T-cell (primary cell): ENCODE results near the gene C21orf58. TPM values are rescaled to one million over a fixed set of nuclear protein-coding genes. Genes with fewer than 3 reads are reported as not detected.

Experiments
- ATAC-seq, 4 experiments: fragments of 200-7000 bp in 3 of 4; fragments of 150-1000 bp in 1 of 4; cut with Tn5 transposase; replicated peaks in 1 of 4; 1 replicate in 3 of 4; 2 replicates in 1 of 4; pipeline ENCODE4 v1.10.0; 2021; ENCODE audit warnings: moderate library complexity in 3 of 4, mild to moderate bottlenecking in 2 of 4, moderate number of reproducible peaks in 1 of 4
- CTCF ChIA-PET, 2 donors: fragments of 300-600 bp; sonication (Branson Sonifier 250); formaldehyde crosslinking; loops; one replicate each; lab custom pipeline; 2022; ENCODE audit warnings: antibody characterized with exemption in 2 of 2; lab: Charles Lee
- POLR2A ChIA-PET, 2 donors: fragments of 300-600 bp; sonication (Branson Sonifier 250); formaldehyde crosslinking; loops; one replicate each; lab custom pipeline; 2022; ENCODE audit warnings: antibody characterized with exemption in 2 of 2; lab: Charles Lee
- DNase-seq, 35 experiments: peaks; one replicate each; pipeline versions ENCODE4 v3.0.0 to v3.0.0-alpha.2; 2013 to 2023
- H3K27ac ChIP-seq: one replicate; pipeline ENCODE4 v1.5.1; 2013; ENCODE audit warnings: low read length
- H3K27me3 ChIP-seq, 2 experiments: replicated peaks in 1 of 2; 1 replicate in 1 of 2; 2 replicates in 1 of 2; pipeline versions ENCODE4 v1.6.1 to v1.7.0; 2013; ENCODE audit warnings: low read length in 1 of 2, mixed read lengths in 1 of 2; ENCODE audit not compliant: control insufficient read depth in 2 of 2, insufficient read depth in 2 of 2; ENCODE audit errors: extremely low read depth in 1 of 2
- H3K36me3 ChIP-seq, 2 donors: 1 replicate in 1 of 2; 2 replicates in 1 of 2; pipeline versions ENCODE4 v1.6.1 to v1.7.0; 2013; ENCODE audit warnings: low read length in 1 of 2; ENCODE audit not compliant: control insufficient read depth in 2 of 2, insufficient read depth in 1 of 2; ENCODE audit errors: extremely low read depth in 1 of 2
- H3K4me1 ChIP-seq, 2 experiments: 1 replicate in 1 of 2; 2 replicates in 1 of 2; pipeline versions ENCODE4 v1.6.1 to v1.7.0; 2013; ENCODE audit warnings: low read length in 2 of 2, mixed read lengths in 1 of 2; ENCODE audit not compliant: insufficient read depth in 2 of 2, control insufficient read depth in 1 of 2; ENCODE audit errors: extremely low read depth in 1 of 2
- H3K4me3 ChIP-seq, 2 donors: 1 replicate in 1 of 2; 2 replicates in 1 of 2; pipeline versions ENCODE4 v1.5.1 to v1.7.0; 2013; ENCODE audit warnings: mild to moderate bottlenecking in 2 of 2, low read length in 1 of 2, moderate library complexity in 1 of 2; ENCODE audit not compliant: control insufficient read depth in 1 of 2; ENCODE audit errors: extremely low read depth in 1 of 2
- H3K9me3 ChIP-seq: 2 replicates; pipeline ENCODE4 v1.7.0; 2013
- H3K27ac Mint-ChIP-seq, 2 donors: one replicate each; pipeline ENCODE4 v1.8.0; 2020 to 2021; ENCODE audit warnings: mild to moderate bottlenecking in 2 of 2, mixed read lengths in 2 of 2
- H3K27me3 Mint-ChIP-seq, 2 donors: one replicate each; pipeline ENCODE4 v1.8.0; 2021 to 2022; ENCODE audit warnings: mixed read lengths in 2 of 2
- H3K36me3 Mint-ChIP-seq: one replicate; pipeline ENCODE4 v1.8.0; 2021; ENCODE audit warnings: mixed read lengths
- H3K4me1 Mint-ChIP-seq, 3 donors: one replicate each; pipeline ENCODE4 v1.8.0; 2020 to 2022; ENCODE audit warnings: mixed read lengths in 3 of 3, mild to moderate bottlenecking in 1 of 3
- H3K4me3 Mint-ChIP-seq, 3 donors: one replicate each; pipeline ENCODE4 v1.8.0; 2020 to 2022; ENCODE audit warnings: mild to moderate bottlenecking in 3 of 3, mixed read lengths in 3 of 3, moderate library complexity in 3 of 3
- H3K9me3 Mint-ChIP-seq, 3 donors: one replicate each; pipeline ENCODE4 v1.8.0; 2020 to 2022; ENCODE audit warnings: mixed read lengths in 3 of 3
- WGBS: methylation state at CpG from one replicate; pipeline ENCODE4 v1.1.5; 2013; ENCODE audit warnings: missing lambda C conversion rate; ENCODE audit not compliant: insufficient coverage; 5-methylcytosine and 5-hydroxymethylcytosine counted together
- total RNA-seq, 35 experiments: library from RNA in 6 of 35; stranded (reverse) in 6 of 35; fragments of 120-200 nt in 1 of 35; gene quantifications; one replicate each; pipeline versions ENCODE4 v1.2.1 to v1.2.4 and lab custom pipeline; 2013 to 2026

The C21orf58 gene
- total RNA-seq, 5 donors from 2014 or later (not counting 1 experiment from before 2014, with no cell fraction given), result 3.9 to 9.2 (median 8.3) TPM

DNA sequence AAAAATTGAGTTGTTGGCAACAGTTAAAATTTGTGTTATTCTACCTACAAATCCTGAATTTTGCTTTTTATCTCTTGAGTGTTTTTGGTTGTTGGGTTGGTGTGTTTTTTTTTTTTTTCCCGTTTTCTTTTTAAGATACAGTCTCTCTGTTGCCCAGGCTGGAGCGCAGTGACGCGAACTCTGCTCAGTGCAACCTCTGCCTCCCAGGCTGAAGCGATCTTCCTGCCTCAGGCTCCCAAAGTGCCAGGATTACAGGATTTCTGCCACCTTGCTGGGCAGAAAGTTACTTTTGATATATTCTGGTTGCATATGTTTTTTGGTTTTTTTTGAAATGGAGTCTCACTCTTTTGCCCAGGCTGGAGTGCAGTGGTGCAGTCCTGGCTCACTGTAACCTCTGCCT is 4.5 kb upstream of the C21orf58 start:
- Histone ChIP-seq H3K27me3 (no peaks in the 10 kb centered on the region), H3K36me3 (peaks cover 2 to 30% of the 10 kb centered on the region in 2 donors), H3K27ac (no peak overlapping the region), H3K4me3 (no peak overlapping the region), H3K9me3 (no peaks in the 10 kb centered on the region), H3K4me1 (peaks cover 6 to 13% of the 10 kb centered on the region in 2 experiments)
- no peak overlapping the region for H3K27ac Mint-ChIP-seq
- peaks cover 16% of the 10 kb centered on the region for H3K36me3 Mint-ChIP-seq
- no peaks in the 10 kb centered on the region for H3K9me3 Mint-ChIP-seq
- ATAC-seq, result no peak
- ChIA-PET CTCF (no interaction called here), POLR2A (no interaction called here)
- no peak overlapping the region for H3K4me3 Mint-ChIP-seq
- peaks cover 13 to 17% (median 14%) of the 10 kb centered on the region in 3 donors for H3K4me1 Mint-ChIP-seq
- 100% methylated on average over 1 of the region's 5 CpGs for WGBS
- DNase-seq, result no peak
- H3K27me3 Mint-ChIP-seq, result no peaks in the 10 kb centered on the region

DNA sequence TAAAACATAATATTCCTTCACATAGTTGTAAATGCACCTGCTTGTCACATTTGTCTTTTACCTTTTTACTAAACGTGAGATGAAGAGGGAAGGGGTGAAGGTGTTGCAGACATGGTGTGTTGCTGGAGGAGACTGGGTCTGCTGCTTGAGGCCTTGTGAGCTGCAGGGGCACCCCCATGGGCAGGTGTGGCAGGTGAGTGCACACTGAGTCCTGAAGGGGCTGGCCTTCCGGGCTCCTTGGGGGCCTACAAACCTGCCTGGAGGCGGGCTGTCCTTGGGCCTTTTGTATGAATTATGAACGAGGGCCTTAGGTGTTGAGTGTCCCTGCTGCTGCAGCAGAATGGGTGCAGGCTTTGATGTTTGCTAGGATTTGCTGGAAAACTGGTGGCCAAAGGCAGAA is 4.0 kb upstream of the C21orf58 start:
- Mint-ChIP-seq H3K9me3 (no peaks in the 10 kb centered on the region), H3K27ac (no peak overlapping the region), H3K4me3 (no peak overlapping the region), H3K27me3 (no peaks in the 10 kb centered on the region), H3K4me1 (peaks cover 17 to 21% (median 19%) of the 10 kb centered on the region in 3 donors), H3K36me3 (peaks cover 16% of the 10 kb centered on the region)
- ChIA-PET POLR2A (no interaction called here), CTCF (no interaction called here)
- H3K36me3 ChIP-seq, result peaks cover 2 to 30% of the 10 kb centered on the region in 2 donors
- peaks cover 8 to 18% of the 10 kb centered on the region in 2 experiments for H3K4me1 ChIP-seq
- H3K9me3 ChIP-seq, result no peaks in the 10 kb centered on the region
- WGBS, result 97% methylated on average over 3 of the region's 4 CpGs
- ATAC-seq (no peak), DNase-seq (no peak)
- no peak overlapping the region for H3K27ac ChIP-seq
- no peak overlapping the region for H3K4me3 ChIP-seq
- H3K27me3 ChIP-seq, result no peaks in the 10 kb centered on the region

DNA sequence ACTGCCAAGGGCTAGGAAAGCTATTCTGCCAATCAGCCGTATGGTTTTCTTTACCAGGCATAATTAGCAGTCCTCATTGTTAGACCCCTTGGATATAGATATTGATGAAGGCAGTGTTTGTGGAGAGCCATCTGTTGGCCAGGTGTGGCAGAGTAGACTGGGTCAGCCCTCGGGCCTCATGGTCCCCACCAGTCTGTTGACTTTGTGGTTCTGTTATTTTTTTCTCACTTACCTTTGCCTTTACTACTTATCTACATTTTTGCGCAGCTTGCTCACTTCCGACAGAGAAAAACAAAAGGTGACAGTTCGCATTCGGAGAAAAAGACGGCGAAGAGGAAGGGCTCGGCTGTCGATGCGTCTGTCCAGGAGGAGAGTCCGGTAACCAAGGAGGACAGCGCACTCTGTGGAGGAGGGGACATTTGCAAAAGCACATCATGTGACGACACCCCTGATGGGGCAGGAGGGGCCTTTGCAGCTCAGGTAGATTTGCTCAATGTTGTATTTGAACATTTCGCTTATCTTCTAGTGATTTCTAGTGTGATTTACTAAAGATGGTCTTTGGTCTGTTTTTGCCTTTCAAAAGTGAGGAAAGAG is 2.5 kb upstream of the C21orf58 start:
- no peak for ATAC-seq
- no peak overlapping the region for H3K27ac ChIP-seq

DNA sequence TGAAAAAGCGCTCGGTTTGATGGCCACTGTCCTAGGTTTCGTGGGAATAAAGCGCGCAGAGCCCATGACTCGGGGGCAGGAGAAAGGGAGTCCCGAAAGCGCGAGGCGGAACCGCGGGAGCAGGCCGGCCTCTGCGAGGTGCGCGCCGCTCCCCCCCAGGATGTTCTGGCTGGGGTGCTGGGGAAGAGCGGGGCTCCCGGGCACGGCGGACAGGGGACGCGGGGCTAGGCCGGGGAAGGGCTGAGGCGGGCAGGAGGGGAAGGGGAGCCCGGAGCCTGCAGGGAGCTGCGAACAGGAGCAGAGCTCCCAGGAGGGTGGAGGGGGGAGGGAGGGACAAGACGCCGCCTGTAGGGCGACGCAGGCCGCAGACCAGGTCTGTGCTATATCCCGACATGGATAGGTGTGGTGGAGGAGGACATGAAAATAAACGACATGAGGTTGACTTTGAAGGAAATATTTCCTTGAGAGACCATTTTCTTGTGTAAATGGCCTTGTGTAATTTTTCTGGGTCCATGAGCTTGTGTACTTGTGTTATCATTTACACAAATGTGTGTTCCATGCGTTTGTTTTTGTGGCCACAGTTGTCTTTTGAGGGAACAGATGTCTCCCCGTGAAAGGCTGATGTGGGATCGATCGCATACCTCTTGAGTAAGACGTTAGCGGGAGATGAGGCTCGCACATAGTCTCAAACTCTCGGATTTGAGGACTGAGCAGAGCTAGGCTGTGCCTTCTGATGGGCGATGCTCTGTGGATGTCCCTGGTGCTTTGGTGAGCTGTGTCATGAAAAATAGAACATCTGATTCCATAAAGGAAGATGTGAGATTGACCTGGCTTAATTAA is 1.6 kb upstream of the C21orf58 start:
- no peaks in the 10 kb centered on the region for H3K9me3 ChIP-seq
- no peaks in the 10 kb centered on the region for H3K27me3 ChIP-seq
- Mint-ChIP-seq H3K36me3 (peaks cover 6% of the 10 kb centered on the region), H3K4me3 (peak overlapping the region; percentile 83 to 93 (median 83)), H3K9me3 (no peaks in the 10 kb centered on the region), H3K27ac (peak overlapping the region; percentile 71 to 79), H3K4me1 (peaks cover 28 to 38% (median 38%) of the 10 kb centered on the region in 3 donors), H3K27me3 (no peaks in the 10 kb centered on the region)
- no peak overlapping the region for H3K27ac ChIP-seq
- peak overlapping the region; percentile 67 to 100 for H3K4me3 ChIP-seq
- ChIA-PET POLR2A (interaction anchor here in 1 of 2 donors (0.7 kb wide), 1 partner anchor 331 kb away, joined by 4 read pairs; no protein-coding TSS in a partner anchor), CTCF (interaction anchor here (0.6 to 0.8 kb wide), 3 partner anchors 84 to 301 kb away, joined by 3 to 4 read pairs (median 3); no protein-coding TSS in a partner anchor)
- ATAC-seq (peak in 2 of 4 experiments; percentile 7 to 8), DNase-seq (peak in 22 of 35 experiments; percentile 3 to 51 (median 16))
- 15% methylated on average over 43 of the region's 43 CpGs for WGBS
- peaks cover 16 to 29% of the 10 kb centered on the region in 2 experiments for H3K4me1 ChIP-seq
- H3K36me3 ChIP-seq, result peaks cover 2 to 23% of the 10 kb centered on the region in 2 donors

More for the DNA sequence above, 2.5 kb upstream of the C21orf58 start:
- Mint-ChIP-seq H3K4me1 (peaks cover 28 to 36% (median 31%) of the 10 kb centered on the region in 3 donors), H3K27me3 (no peaks in the 10 kb centered on the region), H3K36me3 (peaks cover 11% of the 10 kb centered on the region), H3K27ac (peak overlapping the region in 1 of 2 donors; percentile 31), H3K4me3 (peak overlapping the region in 2 of 3 donors; percentile 83 to 93), H3K9me3 (no peaks in the 10 kb centered on the region)
- Histone ChIP-seq H3K4me1 (peaks cover 16 to 29% of the 10 kb centered on the region in 2 experiments), H3K4me3 (no peak overlapping the region), H3K36me3 (peaks cover 2 to 27% of the 10 kb centered on the region in 2 donors), H3K9me3 (no peaks in the 10 kb centered on the region), H3K27me3 (no peaks in the 10 kb centered on the region)
- WGBS, result 100% methylated on average over 7 of the region's 15 CpGs
- CTCF ChIA-PET, result interaction anchor here in 1 of 2 donors (0.8 kb wide), 1 partner anchor 300 kb away, joined by 3 read pairs; no protein-coding TSS in a partner anchor
- POLR2A ChIA-PET, result no interaction called here
- no peak for DNase-seq

DNA sequence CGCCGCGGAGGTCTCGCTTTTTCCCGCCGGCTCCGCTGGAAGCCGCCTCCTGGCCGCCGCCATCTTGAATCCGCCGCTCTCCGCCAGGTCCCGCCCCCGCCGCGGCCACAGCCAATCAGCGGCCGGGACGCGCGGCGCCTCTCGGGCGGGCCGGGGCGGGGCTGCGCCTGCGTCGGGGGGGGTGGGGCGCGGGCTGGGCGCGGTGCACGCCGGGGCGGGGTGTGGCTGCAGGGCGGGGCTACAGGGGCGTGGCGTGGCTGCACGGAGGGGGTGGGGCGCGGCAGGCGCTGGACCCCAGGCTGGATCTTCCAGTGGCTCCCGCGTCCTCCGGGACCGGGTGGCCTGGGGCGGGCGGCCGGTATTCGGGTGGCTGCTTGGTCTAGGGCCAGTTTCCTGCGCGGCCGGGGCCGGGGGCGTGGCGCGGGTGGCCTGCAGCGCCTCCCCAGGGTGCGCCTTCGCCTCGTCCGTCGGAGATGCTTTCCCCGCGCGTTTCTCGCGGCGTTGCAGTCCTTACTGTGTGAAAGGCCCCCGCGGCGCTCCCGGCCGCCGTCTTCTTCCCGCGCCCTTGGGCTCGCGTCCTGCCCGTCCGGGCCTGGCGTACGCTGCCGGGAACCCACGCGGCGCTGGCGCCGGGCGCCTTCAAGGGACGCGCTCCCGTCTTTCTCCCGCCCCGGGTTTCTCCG is 861 bp upstream of the C21orf58 start:
- Mint-ChIP-seq H3K27ac (peak overlapping the region in 1 of 2 donors; percentile 98), H3K9me3 (no peaks in the 10 kb centered on the region), H3K4me3 (peak overlapping the region; percentile 92 to 95 (median 93)), H3K27me3 (no peaks in the 10 kb centered on the region), H3K4me1 (peaks cover 28 to 38% (median 38%) of the 10 kb centered on the region in 3 donors), H3K36me3 (peaks cover 6% of the 10 kb centered on the region)
- ChIA-PET CTCF (interaction anchor here in 1 of 2 donors (0.6 kb wide), 1 partner anchor 147 kb away, joined by 4 read pairs; no protein-coding TSS in a partner anchor), POLR2A (no interaction called here)
- peak; percentile 68 to 95 (median 81) for DNase-seq
- under 1% methylated on average over 98 of the region's 98 CpGs for WGBS
- Histone ChIP-seq H3K36me3 (peaks cover 2 to 16% of the 10 kb centered on the region in 2 donors), H3K27me3 (no peaks in the 10 kb centered on the region), H3K9me3 (no peaks in the 10 kb centered on the region), H3K27ac (peak overlapping the region; percentile 95), H3K4me1 (peaks cover 16 to 29% of the 10 kb centered on the region in 2 experiments), H3K4me3 (peak overlapping the region; percentile 94 to 100)
- ATAC-seq, result peak; percentile 81 to 84 (median 82)
